Measurements from ENCODE around the gene SALL1.

DNA sequence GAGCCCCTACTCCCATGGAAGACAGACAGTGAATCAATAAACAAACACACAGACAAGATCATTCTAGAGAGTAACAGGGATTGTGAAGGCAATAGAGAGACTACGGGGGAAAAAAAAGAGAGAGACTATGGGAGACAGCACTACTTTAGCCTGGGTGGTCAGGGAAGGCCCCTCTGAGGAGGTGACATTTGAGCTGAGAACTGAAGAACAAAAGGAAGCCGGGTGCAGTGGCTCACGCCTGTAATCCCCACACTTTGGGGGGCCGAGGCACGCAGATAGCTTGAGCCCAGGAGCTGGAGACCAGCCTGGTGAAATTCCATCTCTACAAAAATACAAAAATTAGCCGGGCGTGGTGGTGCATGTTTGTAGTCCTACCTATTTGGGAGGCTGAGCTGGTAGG, 29.2 kb downstream of the SALL1 start:
- no peak for TF ChIP-seq POLR2A (IDR thresholded peaks at IDR 0.05)
- TF ChIP-seq, protein P1, sequence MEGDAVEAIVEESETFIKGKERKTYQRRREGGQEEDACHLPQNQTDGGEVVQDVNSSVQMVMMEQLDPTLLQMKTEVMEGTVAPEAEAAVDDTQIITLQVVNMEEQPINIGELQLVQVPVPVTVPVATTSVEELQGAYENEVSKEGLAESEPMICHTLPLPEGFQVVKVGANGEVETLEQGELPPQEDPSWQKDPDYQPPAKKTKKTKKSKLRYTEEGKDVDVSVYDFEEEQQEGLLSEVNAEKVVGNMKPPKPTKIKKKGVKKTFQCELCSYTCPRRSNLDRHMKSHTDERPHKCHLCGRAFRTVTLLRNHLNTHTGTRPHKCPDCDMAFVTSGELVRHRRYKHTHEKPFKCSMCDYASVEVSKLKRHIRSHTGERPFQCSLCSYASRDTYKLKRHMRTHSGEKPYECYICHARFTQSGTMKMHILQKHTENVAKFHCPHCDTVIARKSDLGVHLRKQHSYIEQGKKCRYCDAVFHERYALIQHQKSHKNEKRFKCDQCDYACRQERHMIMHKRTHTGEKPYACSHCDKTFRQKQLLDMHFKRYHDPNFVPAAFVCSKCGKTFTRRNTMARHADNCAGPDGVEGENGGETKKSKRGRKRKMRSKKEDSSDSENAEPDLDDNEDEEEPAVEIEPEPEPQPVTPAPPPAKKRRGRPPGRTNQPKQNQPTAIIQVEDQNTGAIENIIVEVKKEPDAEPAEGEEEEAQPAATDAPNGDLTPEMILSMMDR (IDR thresholded peaks at IDR 0.05), result no peak
- TF ChIP-seq POLR2AphosphoS5 (IDR thresholded peaks at IDR 0.05), result no peak
